HCT116 (cell line): ENCODE results near the gene EMC10.

Source experiments
- CBX3 ChIP-seq: IDR thresholded peaks from 2 replicates; pipeline ENCODE4 v1.6.1; 2012; ENCODE audit warnings: low read depth
- CEBPB ChIP-seq: IDR thresholded peaks from 2 replicates; pipeline ENCODE4 v1.6.1; 2012; ENCODE audit warnings: low read depth
- ELF1 ChIP-seq: IDR thresholded peaks from 2 replicates; pipeline ENCODE4 v1.6.1; 2012; ENCODE audit warnings: low read depth, borderline replicate concordance
- EZH2 ChIP-seq: fragments of 200-600 bp; sonication (generic); IDR thresholded peaks from 2 replicates; pipeline ENCODE4 v1.6.1; 2017; ENCODE audit warnings: antibody characterized with exemption, mixed run types
- FOSL1 ChIP-seq: IDR thresholded peaks from 2 replicates; pipeline ENCODE4 v1.6.1; 2012; ENCODE audit warnings: low read depth
- JUND ChIP-seq: IDR thresholded peaks from 2 replicates; pipeline ENCODE4 v1.6.1; 2012
- POLR2A ChIP-seq: IDR thresholded peaks from 2 replicates; pipeline ENCODE4 v1.7.0; 2011; ENCODE audit warnings: borderline replicate concordance; ENCODE audit not compliant: insufficient read depth, insufficient read length; ENCODE audit errors: extremely low read depth
- RAD21 ChIP-seq: IDR thresholded peaks from 2 replicates; pipeline ENCODE4 v1.6.1; 2012; ENCODE audit warnings: low read depth, mild to moderate bottlenecking
- SIN3A ChIP-seq: IDR thresholded peaks from 2 replicates; pipeline ENCODE4 v1.6.1; 2012; ENCODE audit warnings: low read depth
- ZNF274 ChIP-seq: fragments of 200-500 bp; sonication (Bioruptor generic); IDR thresholded peaks from 2 replicates; pipeline ENCODE4 v1.6.1; 2014; ENCODE audit warnings: mild to moderate bottlenecking, low read depth, low read length, inconsistent platforms
- TF ChIP-seq, protein P1 (sequence below): IDR thresholded peaks from 2 replicates; pipeline ENCODE4 v1.6.1; 2011; ENCODE audit warnings: mild to moderate bottlenecking, low read length, moderate library complexity; ENCODE audit not compliant: insufficient replicate concordance; ENCODE audit errors: extremely low read depth
- TF ChIP-seq, protein P2 (sequence below), 3 experiments: fragments of 200-600 bp in 1 of 3; sonication (generic) in 1 of 3; IDR thresholded peaks in 2 of 3; conservative IDR thresholded peaks in 1 of 3; 2 replicates each; pipeline ENCODE4 v1.5.1; 2012 to 2017; ENCODE audit warnings: low read depth in 2 of 3, low read length in 2 of 3, antibody characterized with exemption in 1 of 3, borderline replicate concordance in 1 of 3, control low read depth in 1 of 3, mild to moderate bottlenecking in 1 of 3, mixed read lengths in 1 of 3, mixed run types in 1 of 3, moderate library complexity in 1 of 3; ENCODE audit not compliant: insufficient read depth in 1 of 3
- TF ChIP-seq, protein P3 (sequence below): IDR thresholded peaks from 2 replicates; pipeline ENCODE4 v1.6.1; 2012
- TF ChIP-seq, protein P4 (sequence below): IDR thresholded peaks from 2 replicates; pipeline ENCODE4 v1.6.1; 2012

DNA sequence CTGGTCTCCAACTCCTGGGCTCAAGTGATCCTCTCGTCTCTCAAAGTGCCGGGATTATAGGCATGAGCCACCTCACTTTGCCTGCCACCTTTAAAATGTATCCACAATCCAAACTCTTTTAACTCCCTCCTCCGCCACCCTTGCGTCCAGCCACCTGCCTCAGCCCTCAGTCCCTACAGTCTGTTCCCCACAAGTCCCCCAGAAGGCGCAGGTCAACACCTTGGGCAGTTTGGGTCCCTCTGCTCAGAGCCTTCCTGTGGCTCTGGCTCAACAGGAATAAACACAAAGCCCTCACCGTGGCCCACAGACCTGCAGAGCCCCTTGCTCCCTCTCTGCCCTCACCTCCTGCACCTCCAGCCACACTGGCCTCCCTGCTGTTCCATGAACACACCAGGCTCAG lies 7.5 kb upstream of the EMC10 start:
- TF ChIP-seq, protein P1, sequence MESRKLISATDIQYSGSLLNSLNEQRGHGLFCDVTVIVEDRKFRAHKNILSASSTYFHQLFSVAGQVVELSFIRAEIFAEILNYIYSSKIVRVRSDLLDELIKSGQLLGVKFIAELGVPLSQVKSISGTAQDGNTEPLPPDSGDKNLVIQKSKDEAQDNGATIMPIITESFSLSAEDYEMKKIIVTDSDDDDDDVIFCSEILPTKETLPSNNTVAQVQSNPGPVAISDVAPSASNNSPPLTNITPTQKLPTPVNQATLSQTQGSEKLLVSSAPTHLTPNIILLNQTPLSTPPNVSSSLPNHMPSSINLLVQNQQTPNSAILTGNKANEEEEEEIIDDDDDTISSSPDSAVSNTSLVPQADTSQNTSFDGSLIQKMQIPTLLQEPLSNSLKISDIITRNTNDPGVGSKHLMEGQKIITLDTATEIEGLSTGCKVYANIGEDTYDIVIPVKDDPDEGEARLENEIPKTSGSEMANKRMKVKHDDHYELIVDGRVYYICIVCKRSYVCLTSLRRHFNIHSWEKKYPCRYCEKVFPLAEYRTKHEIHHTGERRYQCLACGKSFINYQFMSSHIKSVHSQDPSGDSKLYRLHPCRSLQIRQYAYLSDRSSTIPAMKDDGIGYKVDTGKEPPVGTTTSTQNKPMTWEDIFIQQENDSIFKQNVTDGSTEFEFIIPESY = no peak
- TF ChIP-seq POLR2A = no peak
- TF ChIP-seq CBX3 = no peak
- TF ChIP-seq, protein P2, sequence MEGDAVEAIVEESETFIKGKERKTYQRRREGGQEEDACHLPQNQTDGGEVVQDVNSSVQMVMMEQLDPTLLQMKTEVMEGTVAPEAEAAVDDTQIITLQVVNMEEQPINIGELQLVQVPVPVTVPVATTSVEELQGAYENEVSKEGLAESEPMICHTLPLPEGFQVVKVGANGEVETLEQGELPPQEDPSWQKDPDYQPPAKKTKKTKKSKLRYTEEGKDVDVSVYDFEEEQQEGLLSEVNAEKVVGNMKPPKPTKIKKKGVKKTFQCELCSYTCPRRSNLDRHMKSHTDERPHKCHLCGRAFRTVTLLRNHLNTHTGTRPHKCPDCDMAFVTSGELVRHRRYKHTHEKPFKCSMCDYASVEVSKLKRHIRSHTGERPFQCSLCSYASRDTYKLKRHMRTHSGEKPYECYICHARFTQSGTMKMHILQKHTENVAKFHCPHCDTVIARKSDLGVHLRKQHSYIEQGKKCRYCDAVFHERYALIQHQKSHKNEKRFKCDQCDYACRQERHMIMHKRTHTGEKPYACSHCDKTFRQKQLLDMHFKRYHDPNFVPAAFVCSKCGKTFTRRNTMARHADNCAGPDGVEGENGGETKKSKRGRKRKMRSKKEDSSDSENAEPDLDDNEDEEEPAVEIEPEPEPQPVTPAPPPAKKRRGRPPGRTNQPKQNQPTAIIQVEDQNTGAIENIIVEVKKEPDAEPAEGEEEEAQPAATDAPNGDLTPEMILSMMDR (IDR thresholded peaks at IDR 0.05 in 2 of 3, conservative IDR thresholded peaks at IDR 0.05 in 1 of 3; ENCODE audit: borderline replicate concordance in 1 of 3, insufficient read depth in 1 of 3, low read depth in 2 of 3, low read length in 2 of 3) = no peak
- TF ChIP-seq EZH2 = no peak
- TF ChIP-seq FOSL1 = no peak
- TF ChIP-seq SIN3A = no peak
- no peak for TF ChIP-seq RAD21
- TF ChIP-seq, protein P3, sequence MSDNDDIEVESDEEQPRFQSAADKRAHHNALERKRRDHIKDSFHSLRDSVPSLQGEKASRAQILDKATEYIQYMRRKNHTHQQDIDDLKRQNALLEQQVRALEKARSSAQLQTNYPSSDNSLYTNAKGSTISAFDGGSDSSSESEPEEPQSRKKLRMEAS = no peak
- TF ChIP-seq ELF1 = no peak
- TF ChIP-seq JUND = no peak
- TF ChIP-seq, protein P4, sequence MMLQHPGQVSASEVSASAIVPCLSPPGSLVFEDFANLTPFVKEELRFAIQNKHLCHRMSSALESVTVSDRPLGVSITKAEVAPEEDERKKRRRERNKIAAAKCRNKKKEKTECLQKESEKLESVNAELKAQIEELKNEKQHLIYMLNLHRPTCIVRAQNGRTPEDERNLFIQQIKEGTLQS = no peak
- TF ChIP-seq CEBPB = no peak
- TF ChIP-seq ZNF274 = no peak
